ENCODE results near the gene AFAP1L2.

- TF ChIP-seq CTCF (IDR thresholded peaks at IDR 0.05; ENCODE audit: low read length) (no peak), EZH2 (optimal IDR thresholded peaks at IDR 0.05; ENCODE audit: low read depth, low read length) (no peak)
These were observed 40.4 kb downstream of the AFAP1L2 start for GRCh38 chr10:114363745-114364454.
